ENCODE data around the gene HOXD4.

The HOXD4 gene

DNA sequence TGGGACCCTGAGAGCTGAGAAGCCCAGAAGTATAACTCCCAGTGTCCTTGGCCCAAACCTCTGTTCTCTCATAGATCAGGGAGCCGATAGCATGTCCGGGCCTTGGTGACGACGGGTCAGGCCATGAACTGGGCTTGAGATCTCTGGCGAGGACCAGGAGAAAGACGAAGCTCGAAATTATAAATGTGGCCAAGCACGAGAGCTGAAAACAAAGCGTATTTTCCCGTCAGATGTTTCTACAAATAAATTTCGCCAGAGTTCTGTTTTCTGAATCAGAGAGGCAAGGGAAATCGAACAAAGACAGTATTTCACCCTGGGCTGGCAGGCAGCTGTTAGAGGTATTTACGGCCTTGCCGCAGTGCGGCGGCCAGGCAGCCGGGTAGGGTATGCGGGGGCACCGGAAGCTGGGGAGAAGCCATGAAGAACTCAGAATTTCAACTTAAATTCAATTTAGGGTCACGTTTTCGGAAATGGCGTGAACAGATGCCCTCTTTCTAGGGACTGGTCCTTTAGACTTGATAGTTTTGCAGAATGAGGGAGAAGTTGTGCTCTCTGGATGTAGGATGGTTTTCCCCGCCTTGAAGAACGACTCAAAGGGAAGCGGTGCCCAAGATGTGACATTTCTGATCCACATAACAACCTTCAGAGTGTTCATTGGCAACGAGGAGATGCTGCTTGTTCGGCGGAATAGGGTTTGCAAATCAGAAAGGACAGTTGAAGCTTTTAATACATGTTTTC lies 12.3 kb upstream of the HOXD4 start:
- H3K4me3 ChIP-seq (ENCODE audit: low read depth, low read length) = no peak overlapping the region
- no peak for DNase-seq (ENCODE audit: low read depth)
- TF ChIP-seq, protein P1, sequence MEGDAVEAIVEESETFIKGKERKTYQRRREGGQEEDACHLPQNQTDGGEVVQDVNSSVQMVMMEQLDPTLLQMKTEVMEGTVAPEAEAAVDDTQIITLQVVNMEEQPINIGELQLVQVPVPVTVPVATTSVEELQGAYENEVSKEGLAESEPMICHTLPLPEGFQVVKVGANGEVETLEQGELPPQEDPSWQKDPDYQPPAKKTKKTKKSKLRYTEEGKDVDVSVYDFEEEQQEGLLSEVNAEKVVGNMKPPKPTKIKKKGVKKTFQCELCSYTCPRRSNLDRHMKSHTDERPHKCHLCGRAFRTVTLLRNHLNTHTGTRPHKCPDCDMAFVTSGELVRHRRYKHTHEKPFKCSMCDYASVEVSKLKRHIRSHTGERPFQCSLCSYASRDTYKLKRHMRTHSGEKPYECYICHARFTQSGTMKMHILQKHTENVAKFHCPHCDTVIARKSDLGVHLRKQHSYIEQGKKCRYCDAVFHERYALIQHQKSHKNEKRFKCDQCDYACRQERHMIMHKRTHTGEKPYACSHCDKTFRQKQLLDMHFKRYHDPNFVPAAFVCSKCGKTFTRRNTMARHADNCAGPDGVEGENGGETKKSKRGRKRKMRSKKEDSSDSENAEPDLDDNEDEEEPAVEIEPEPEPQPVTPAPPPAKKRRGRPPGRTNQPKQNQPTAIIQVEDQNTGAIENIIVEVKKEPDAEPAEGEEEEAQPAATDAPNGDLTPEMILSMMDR (IDR thresholded peaks at IDR 0.05; ENCODE audit: low read depth, low read length, missing control alignments) = no peak

DNA sequence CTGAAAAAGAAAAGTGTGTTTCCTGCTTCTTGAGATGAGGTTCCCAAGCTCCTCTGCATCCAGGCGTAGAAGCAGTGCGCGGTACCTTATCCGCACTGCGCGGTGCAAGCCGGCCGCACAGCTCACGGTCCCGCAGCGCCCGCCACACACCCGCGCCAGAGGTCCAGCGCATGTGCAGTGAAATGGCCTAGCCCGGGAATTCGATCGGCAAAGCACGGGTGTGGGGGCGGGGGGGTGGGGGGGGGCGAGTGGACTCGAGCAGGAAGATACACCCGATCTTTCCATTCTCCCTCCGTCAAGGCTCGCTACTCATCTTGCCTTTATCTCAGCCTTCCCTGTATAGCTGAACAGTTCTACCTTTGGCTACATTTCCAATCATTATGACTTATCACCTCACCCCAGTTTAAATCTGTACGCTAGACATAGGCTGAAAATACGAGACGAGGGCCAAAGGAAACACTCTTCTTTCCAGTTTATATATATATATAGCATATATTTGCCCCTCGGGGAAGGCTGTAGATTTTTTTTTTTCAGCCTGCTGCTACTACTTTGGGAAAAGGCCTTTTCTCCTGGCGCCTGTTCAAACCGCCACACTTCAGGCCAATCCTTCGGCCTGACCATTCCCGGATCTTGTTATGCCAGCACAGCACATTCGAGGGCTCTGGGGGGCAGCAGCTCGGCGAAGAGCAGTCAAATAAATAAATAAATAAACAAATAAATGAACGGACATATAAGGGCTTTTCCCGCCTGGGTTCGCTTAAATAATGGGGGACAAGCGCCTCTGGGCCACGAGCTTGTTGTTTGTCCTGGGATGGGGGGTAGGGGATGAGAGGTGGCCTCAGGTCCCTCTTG lies 11.5 kb upstream of the HOXD4 start:
- peak overlapping the region; percentile 56 for H3K4me3 ChIP-seq (ENCODE audit: low read depth, low read length)
- TF ChIP-seq, protein P1 (IDR thresholded peaks at IDR 0.05; ENCODE audit: low read depth, low read length, missing control alignments) = no peak
- DNase-seq (ENCODE audit: low read depth) = no peak

DNA sequence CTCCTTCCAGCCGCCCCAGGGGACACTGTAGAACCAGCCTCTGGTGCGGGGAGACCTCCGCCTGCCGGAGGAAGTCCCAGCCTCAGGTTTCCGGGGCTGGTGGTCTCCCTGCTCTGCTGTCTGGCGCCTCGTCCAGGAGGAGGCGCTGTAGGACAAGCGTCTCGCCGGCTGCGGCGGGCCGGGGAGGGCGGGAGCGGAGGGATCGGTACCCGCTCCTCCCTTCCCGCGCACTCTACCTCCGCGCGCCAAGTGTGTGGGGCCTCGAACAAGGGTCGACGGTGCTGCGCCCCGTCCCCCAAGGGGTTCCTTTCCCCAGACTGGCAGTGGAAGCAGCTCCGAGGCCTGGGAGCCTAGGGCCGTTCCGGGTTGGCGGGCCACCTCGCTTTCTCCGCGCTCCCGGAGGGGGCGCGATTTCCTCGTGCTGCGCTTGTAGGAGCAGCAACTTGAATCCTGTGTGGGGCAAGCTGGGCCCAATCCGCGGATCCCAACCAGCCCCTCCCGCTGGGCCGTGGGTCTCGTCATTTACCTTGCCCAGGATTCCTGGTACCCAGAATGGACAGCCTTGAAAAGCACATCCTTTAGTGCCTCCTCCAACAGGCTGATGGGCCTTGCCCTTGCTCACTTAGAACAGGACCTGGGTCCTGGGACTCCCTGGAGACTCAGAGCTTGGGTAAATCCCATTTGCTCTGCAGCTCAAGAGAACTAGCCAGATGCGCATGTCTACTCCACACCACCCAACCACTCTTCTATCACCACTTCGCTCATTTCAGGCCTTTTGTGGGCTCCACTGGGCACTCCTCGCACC lies 10.6 kb upstream of the HOXD4 start:
- H3K4me3 ChIP-seq (ENCODE audit: low read depth, low read length) = peak overlapping the region; percentile 56

DNA sequence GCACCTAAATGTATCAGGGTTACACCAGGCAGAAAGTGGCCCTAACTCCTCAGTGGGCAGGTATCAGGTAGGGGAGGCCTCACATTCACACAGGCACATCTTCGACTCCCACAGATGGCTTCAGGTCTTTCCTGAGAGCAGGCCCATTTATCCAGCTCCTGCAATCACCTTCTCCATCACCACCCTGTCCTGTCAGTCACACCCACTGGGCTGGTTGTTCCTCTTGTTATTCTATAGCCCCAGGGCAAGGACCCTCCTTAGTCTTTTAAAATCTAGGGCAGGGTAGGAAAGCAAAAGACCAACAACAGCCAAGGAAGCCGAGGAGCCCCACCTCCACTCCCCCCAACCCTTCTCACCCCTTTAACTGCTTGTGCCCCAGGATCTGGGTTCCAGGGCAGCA lies 9.1 kb upstream of the HOXD4 start:
- no peak overlapping the region for H3K4me3 ChIP-seq (ENCODE audit: low read depth, low read length)
- DNase-seq (ENCODE audit: low read depth) = no peak
- TF ChIP-seq, protein P1 (IDR thresholded peaks at IDR 0.05; ENCODE audit: low read depth, low read length, missing control alignments) = no peak

More for the DNA sequence above, 10.6 kb upstream of the HOXD4 start:
- no peak for DNase-seq (ENCODE audit: low read depth)
- TF ChIP-seq, protein P1 (IDR thresholded peaks at IDR 0.05; ENCODE audit: low read depth, low read length, missing control alignments) = peak; percentile 84

DNA sequence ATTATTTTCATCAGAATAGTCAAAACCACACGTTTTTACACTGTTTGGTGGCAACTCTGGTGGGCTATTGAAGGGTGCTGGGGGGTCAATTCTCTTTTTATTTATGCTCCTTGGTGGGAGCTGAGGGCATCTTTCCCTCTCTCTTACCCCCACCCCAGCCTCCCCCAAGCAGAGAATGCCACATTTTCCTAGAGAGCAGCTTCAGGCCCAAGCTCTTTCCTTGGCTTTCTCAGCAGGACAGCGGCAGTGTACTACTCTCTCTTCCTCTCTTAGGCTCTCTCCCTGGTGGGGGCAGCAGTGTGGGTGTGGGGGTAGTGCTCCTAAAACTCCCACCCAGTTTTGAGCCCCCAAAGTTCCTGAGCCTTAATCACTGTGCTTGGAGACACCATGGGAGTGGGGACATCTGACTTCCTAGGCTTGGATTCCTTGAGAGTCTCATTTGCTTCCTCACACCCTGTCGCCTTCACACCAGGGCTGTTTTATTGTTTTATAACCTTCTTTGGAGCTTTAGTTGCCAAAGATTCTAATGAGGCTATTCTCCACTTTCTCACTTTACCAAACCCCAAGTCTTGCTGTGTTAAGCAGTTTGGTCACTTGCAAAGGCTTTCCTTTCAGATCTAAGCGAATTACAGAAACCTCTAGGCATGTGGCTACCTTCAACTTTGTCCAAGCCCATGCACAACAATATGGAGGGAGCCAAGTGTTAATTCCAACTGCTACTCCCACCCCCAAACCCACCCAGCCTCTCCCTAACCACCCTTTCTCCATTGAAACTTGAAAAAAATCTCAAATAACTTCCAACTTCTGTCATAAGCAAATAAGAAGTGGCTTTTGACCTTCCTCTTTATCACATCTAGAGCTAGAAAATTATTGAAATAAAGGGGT lies 6.0 kb upstream of the HOXD4 start:
- TF ChIP-seq, protein P1 (IDR thresholded peaks at IDR 0.05; ENCODE audit: low read depth, low read length, missing control alignments) = no peak
- no peak for DNase-seq (ENCODE audit: low read depth)
- no peak overlapping the region for H3K4me3 ChIP-seq (ENCODE audit: low read depth, low read length)

DNA sequence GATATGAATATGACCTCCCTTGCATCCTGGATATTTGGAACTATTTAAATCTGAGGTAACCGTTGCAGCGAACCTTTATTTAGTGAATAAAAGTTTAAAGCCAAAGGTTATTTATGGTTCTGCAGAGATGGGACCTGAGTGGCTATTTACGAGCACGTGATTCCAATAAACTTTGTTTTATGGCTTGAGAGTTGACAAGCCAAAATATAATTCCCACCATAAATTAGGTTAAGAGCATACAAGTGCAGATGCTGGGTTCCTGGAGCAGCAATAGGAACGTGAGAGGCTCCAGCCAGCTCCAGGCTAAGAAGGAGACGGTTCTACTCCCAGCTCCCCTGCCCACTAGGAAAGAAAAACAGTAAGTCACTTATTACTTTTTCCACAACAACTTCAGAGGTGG lies 5.2 kb upstream of the HOXD4 start:
- TF ChIP-seq, protein P1 (IDR thresholded peaks at IDR 0.05; ENCODE audit: low read depth, low read length, missing control alignments) = no peak
- DNase-seq (ENCODE audit: low read depth) = no peak
- H3K4me3 ChIP-seq (ENCODE audit: low read depth, low read length) = no peak overlapping the region
